Esophagus squamous epithelium (tissue), 4 donors: ENCODE measurements around the gene FGD3.

Source experiments
- POLR2A ChIP-seq, 4 donors: fragments of 450-650 bp; IDR thresholded peaks; one replicate each; pipeline ENCODE4 v1.6.1; 2017; ENCODE audit warnings: antibody characterized with exemption in 4 of 4, mild to moderate bottlenecking in 4 of 4, moderate library complexity in 3 of 4
- TF ChIP-seq, protein P1 (sequence below), 6 experiments: fragments of 450-650 bp in 4 of 6; fragments of 200-600 bp in 2 of 6; sonication (generic) in 2 of 6; IDR thresholded peaks; one replicate each; pipeline ENCODE4 v1.5.1; 2016 to 2019; ENCODE audit warnings: antibody characterized with exemption in 6 of 6, mild to moderate bottlenecking in 4 of 6, moderate library complexity in 4 of 6

DNA sequence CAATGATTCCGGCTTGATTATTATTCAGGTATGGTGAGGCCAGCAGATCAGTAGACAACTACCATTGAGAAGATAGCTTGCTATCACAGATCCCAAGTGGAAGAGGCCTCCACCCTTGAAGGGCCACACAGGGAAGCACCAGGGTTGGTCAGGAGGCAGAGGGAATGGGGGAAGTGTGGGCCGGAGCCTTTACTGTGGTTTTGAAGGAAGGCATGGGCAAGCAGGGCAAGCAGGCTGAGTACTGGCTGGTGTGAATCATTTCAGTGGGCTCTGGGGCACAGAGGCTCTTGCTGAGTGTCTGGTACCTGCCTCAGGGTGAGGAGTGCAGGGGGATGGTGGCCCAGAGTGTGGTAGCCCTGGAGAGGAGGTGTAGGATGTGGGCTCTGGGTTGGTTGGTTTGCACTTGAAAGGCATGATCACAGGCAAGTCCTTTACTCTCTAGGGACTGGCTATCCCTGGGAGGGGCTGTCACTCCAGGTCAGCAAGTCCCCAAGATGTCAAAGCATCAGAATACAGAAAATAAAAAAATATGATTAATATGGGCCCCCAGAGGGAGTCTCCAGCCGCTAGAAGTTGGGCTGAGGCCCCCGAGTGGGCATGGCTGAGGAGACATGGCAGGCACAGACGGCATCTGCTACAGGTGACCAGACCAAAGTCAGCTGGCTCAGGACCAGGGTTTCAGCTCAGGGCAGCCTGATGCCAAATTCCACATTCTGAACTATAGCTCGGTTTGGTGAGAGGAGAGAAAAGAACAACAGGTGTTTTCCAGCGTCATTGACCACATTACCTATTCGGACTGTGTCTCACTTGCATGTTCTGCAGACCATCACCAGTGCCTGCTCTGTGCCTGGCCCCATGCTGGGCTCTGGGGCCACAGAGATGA lies 101.5 kb downstream of the FGD3 start:
- TF ChIP-seq, protein P1, sequence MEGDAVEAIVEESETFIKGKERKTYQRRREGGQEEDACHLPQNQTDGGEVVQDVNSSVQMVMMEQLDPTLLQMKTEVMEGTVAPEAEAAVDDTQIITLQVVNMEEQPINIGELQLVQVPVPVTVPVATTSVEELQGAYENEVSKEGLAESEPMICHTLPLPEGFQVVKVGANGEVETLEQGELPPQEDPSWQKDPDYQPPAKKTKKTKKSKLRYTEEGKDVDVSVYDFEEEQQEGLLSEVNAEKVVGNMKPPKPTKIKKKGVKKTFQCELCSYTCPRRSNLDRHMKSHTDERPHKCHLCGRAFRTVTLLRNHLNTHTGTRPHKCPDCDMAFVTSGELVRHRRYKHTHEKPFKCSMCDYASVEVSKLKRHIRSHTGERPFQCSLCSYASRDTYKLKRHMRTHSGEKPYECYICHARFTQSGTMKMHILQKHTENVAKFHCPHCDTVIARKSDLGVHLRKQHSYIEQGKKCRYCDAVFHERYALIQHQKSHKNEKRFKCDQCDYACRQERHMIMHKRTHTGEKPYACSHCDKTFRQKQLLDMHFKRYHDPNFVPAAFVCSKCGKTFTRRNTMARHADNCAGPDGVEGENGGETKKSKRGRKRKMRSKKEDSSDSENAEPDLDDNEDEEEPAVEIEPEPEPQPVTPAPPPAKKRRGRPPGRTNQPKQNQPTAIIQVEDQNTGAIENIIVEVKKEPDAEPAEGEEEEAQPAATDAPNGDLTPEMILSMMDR (IDR thresholded peaks at IDR 0.05): no peak
- no peak for TF ChIP-seq POLR2A (IDR thresholded peaks at IDR 0.05)
